GM23248 (cell line): ENCODE results near the gene ARHGAP24. TPM values are rescaled to one million over a fixed set of nuclear protein-coding genes. Genes with fewer than 3 reads are reported as not detected.

ENCODE experiments used
- DNase-seq: peaks from one replicate; pipeline ENCODE4 v3.0.0-alpha.2; 2015
- H2AFZ ChIP-seq: fragments of 200-600 bp; sonication (generic); 2 replicates; pipeline ENCODE4 v1.6.1; 2016; ENCODE audit warnings: antibody characterized with exemption
- H3F3A ChIP-seq: fragments of 200-600 bp; sonication (generic); 2 replicates; pipeline ENCODE4 v1.6.1; 2016; ENCODE audit warnings: mild to moderate bottlenecking, antibody characterized with exemption, mixed run types; ENCODE audit not compliant: insufficient read depth
- H3K27ac ChIP-seq: fragments of 200-600 bp; sonication (generic); 2 replicates; pipeline ENCODE4 v1.5.1; 2016; ENCODE audit warnings: mild to moderate bottlenecking
- H3K27me3 ChIP-seq: fragments of 200-600 bp; sonication (generic); replicated peaks from 2 replicates; pipeline ENCODE4 v1.6.1; 2016; ENCODE audit warnings: mild to moderate bottlenecking; ENCODE audit not compliant: insufficient read depth
- H3K36me3 ChIP-seq: fragments of 200-600 bp; sonication (generic); 2 replicates; pipeline ENCODE4 v1.6.1; 2016; ENCODE audit warnings: low read depth, mild to moderate bottlenecking
- H3K4me1 ChIP-seq: fragments of 200-600 bp; sonication (generic); 2 replicates; pipeline ENCODE4 v1.6.1; 2016; ENCODE audit warnings: mild to moderate bottlenecking; ENCODE audit not compliant: insufficient read depth
- H3K4me2 ChIP-seq: fragments of 200-600 bp; sonication (generic); one replicate; pipeline ENCODE4 v1.6.1; 2016; ENCODE audit warnings: mild to moderate bottlenecking; ENCODE audit not compliant: unreplicated experiment
- H3K4me3 ChIP-seq: fragments of 200-600 bp; sonication (generic); 2 replicates; pipeline ENCODE4 v1.5.1; 2016; ENCODE audit warnings: mild to moderate bottlenecking
- H3K79me2 ChIP-seq: fragments of 200-600 bp; sonication (generic); 2 replicates; pipeline ENCODE4 v1.6.1; 2016; ENCODE audit warnings: mild to moderate bottlenecking; ENCODE audit not compliant: insufficient read depth
- H3K9ac ChIP-seq: fragments of 200-600 bp; sonication (generic); 2 replicates; pipeline ENCODE4 v1.6.1; 2016; ENCODE audit warnings: mild to moderate bottlenecking
- H3K9me2 ChIP-seq: fragments of 200-600 bp; sonication (generic); 2 replicates; pipeline ENCODE4 v1.6.1; 2016; ENCODE audit warnings: mixed run types, mild to moderate bottlenecking, moderate library complexity; ENCODE audit not compliant: insufficient read depth
- H3K9me3 ChIP-seq: fragments of 200-600 bp; sonication (generic); one replicate; pipeline ENCODE4 v1.6.1; 2017; ENCODE audit warnings: low read depth
- H4K20me1 ChIP-seq: fragments of 200-600 bp; sonication (generic); 2 replicates; pipeline ENCODE4 v1.6.0; 2016; ENCODE audit not compliant: insufficient read depth
- EZH2 ChIP-seq: fragments of 200-600 bp; sonication (generic); IDR thresholded peaks from 2 replicates; pipeline ENCODE4 v1.6.1; 2018; ENCODE audit warnings: antibody characterized with exemption, mild to moderate bottlenecking; ENCODE audit not compliant: insufficient read depth, poor library complexity, severe bottlenecking
- EZH2phosphoT487 ChIP-seq: fragments of 200-600 bp; sonication (generic); IDR thresholded peaks from 2 replicates; pipeline ENCODE4 v1.6.1; 2018; ENCODE audit warnings: antibody characterized with exemption, moderate library complexity, mild to moderate bottlenecking, low read depth; ENCODE audit not compliant: insufficient read depth
- WGBS, 2 experiments: methylation state at CpG; one replicate each; pipeline ENCODE4 v1.1.6; 2015 to 2017; ENCODE audit warnings: low lambda C conversion rate in 2 of 2, low coverage in 1 of 2; ENCODE audit errors: missing lambda C conversion rate in 2 of 2; 5-methylcytosine and 5-hydroxymethylcytosine counted together
- in situ Hi-C: fragments of 300-500 bp; cut with MboI; formaldehyde crosslinking; loops from 2 replicates; pipeline ENCODE4 v1.15.0; 2020
- polyA plus RNA-seq: library from polyadenylated mRNA; unstranded; fragments of >200 nt; fragmentation: Nextera tagmentation; extraction: Ambion mirVana; gene quantifications from 2 replicates; pipeline ENCODE4 v1.2.1, GENCODE V29; 2016
- total RNA-seq: library from RNA; depleted of rRNA; stranded (reverse); fragments of >200 nt; shearing (Covaris generic); gene quantifications from 2 replicates; pipeline ENCODE4 v1.2.3, GENCODE V29; 2014

ARHGAP24 gene
- total and polyA plus RNA-seq, 2 experiments from 2014 or later: 24.1 to 31.6 TPM

- Histone ChIP-seq H3K9ac (peak overlapping the region; percentile 7; the same call in 1 of the 2 replicates), H3K36me3 (no peaks in the 10 kb centered on the region), H3K4me1 (peaks cover 64% of the 10 kb centered on the region), H4K20me1 (no peaks in the 10 kb centered on the region), H3F3A (peaks cover 33% of the 10 kb centered on the region), H3K9me2 (no peaks in the 10 kb centered on the region; the same call in 1 of the 2 replicates), H3K4me3 (no peak overlapping the region), H3K27ac (peak overlapping the region; percentile 25), H3K27me3 (no peaks in the 10 kb centered on the region), H3K79me2 (peaks cover 99% of the 10 kb centered on the region), H3K9me3 (no peaks in the 10 kb centered on the region), H3K4me2 (peak overlapping the region; percentile 8), H2AFZ (no peak overlapping the region)
- in situ Hi-C loops: no loop called here
- no peak for DNase-seq
- no peak for TF ChIP-seq EZH2phosphoT487
- TF ChIP-seq EZH2: no peak
Observed at GRCh38 chr4:85792376-85793232, 317.7 kb downstream of the ARHGAP24 start.

GRCh38 chr4:85793233-85793585 is 318.3 kb downstream of the ARHGAP24 start:
- Histone ChIP-seq H3K27ac (peak overlapping the region; percentile 25; the same call in 1 of the 2 replicates), H3K27me3 (no peaks in the 10 kb centered on the region), H3F3A (peaks cover 38% of the 10 kb centered on the region), H3K4me3 (no peak overlapping the region), H2AFZ (no peak overlapping the region), H3K4me2 (peak overlapping the region; percentile 8), H3K36me3 (no peaks in the 10 kb centered on the region), H3K4me1 (peaks cover 64% of the 10 kb centered on the region), H3K79me2 (peaks cover 99% of the 10 kb centered on the region), H3K9me3 (no peaks in the 10 kb centered on the region), H4K20me1 (no peaks in the 10 kb centered on the region), H3K9me2 (no peaks in the 10 kb centered on the region; the same call in 1 of the 2 replicates), H3K9ac (peak overlapping the region; percentile 7; the same call in 1 of the 2 replicates)
- TF ChIP-seq EZH2 (no peak), EZH2phosphoT487 (no peak)
- WGBS, 2 experiments: 94 to 96% methylated on average over 3 of the region's 3 CpGs
- DNase-seq: no peak
- in situ Hi-C loops: no loop called here

- peak overlapping the region; percentile 47 for H3K27ac ChIP-seq
- H3K9me3 ChIP-seq: peaks cover 3% of the 10 kb centered on the region
- TF ChIP-seq EZH2 (no peak), EZH2phosphoT487 (no peak)
- no peaks in the 10 kb centered on the region for H4K20me1 ChIP-seq
- peak; percentile 61 for DNase-seq
- peaks cover 8% of the 10 kb centered on the region; the same call in 1 of the 2 replicates for H3K36me3 ChIP-seq
- 0 out of 2 replicates have a peak overlapping the region, but pooled peaks have one; percentile 47 for H3K9ac ChIP-seq
- peak overlapping the region; percentile 59 for H3K4me2 ChIP-seq
- H3K27me3 ChIP-seq: no peaks in the 10 kb centered on the region
- H3K4me1 ChIP-seq: peaks cover 43% of the 10 kb centered on the region
- H3K79me2 ChIP-seq: peaks cover 99% of the 10 kb centered on the region
- H2AFZ ChIP-seq: no peak overlapping the region
- H3F3A ChIP-seq: peaks cover 36% of the 10 kb centered on the region; the same call in 1 of the 2 replicates
- WGBS, 2 experiments: 50 to 51% methylated on average over 2 of the region's 2 CpGs
- no peaks in the 10 kb centered on the region for H3K9me2 ChIP-seq
- in situ Hi-C loops: no loop called here
- peak overlapping the region; percentile 63; the same call in 1 of the 2 replicates for H3K4me3 ChIP-seq
Observed at GRCh38 chr4:85798012-85798770, 323.2 kb downstream of the ARHGAP24 start.

GRCh38 chr4:85803856-85804255 is 328.9 kb downstream of the ARHGAP24 start:
- H3K36me3 ChIP-seq: peaks cover 8% of the 10 kb centered on the region; the same call in 1 of the 2 replicates
- H3K4me1 ChIP-seq: peaks cover 33% of the 10 kb centered on the region
- no peak overlapping the region for H2AFZ ChIP-seq
- H3K4me3 ChIP-seq: no peak overlapping the region
- no peak overlapping the region for H3K9ac ChIP-seq
- no peaks in the 10 kb centered on the region for H3K9me2 ChIP-seq
- no peak for DNase-seq
- H3K27ac ChIP-seq: no peak overlapping the region
- H4K20me1 ChIP-seq: no peaks in the 10 kb centered on the region
- H3K9me3 ChIP-seq: peaks cover 3% of the 10 kb centered on the region
- TF ChIP-seq EZH2 (no peak), EZH2phosphoT487 (no peak)
- H3K79me2 ChIP-seq: peaks cover 90% of the 10 kb centered on the region
- in situ Hi-C loops: loop anchor here (25.0 kb wide), 1 partner anchor 408 kb away; no protein-coding TSS in a partner anchor
- 72 to 77% methylated on average over 4 of the region's 4 CpGs for WGBS, 2 experiments
- H3K4me2 ChIP-seq: no peak overlapping the region
- H3F3A ChIP-seq: peaks cover 31% of the 10 kb centered on the region; the same call in 1 of the 2 replicates
- H3K27me3 ChIP-seq: no peaks in the 10 kb centered on the region
